ENCODE data around the gene DCUN1D5. TPM values are rescaled to one million over a fixed set of nuclear protein-coding genes. Genes with fewer than 3 reads are reported as not detected.
A peak's percentile ranks its signal among the peaks of the same experiment; 100 is the strongest.

Gene DCUN1D5
- total RNA-seq, 4 donors from 2014 or later, result 27.4 to 44.9 (median 36.8) TPM

DNA sequence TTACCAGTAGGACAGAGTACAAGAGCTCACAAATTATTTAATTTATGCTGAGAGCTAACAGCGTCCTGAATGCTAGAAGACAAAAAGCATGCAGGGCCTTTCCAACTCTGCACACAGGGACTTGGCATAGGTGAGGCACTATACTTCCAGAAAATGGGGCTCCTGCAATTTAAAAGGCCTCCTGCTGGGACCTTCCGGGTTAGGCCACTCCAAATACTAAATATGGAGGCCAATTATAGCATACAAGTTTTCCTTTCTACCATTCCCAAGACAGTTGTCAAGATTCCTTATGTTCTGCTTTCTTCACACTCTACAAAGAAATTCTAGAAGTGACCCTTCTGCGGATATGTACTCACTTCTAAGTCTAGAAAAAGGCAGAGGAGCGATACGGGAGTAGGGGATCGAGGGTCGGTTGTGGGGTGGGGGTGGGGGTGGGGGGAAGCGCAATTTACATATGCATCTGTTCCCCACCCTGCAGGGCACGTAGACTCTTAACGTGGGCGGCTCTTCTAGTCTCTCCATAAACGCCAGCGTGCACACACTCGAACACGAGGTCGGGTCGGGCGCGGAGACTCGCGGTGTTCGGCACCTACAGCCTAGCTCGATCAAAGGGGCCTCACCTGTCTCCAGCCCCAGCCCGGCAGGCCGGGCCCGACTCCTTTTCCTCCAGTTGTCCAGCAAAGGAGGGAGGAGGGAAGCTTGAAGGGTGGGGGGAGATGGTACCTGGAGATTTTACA is 728 bp downstream of the DCUN1D5 start:
- TF ChIP-seq POLR2A (IDR thresholded peaks at IDR 0.05), result no peak
- no peak for TF ChIP-seq CTCF (IDR thresholded peaks at IDR 0.05)
- Histone ChIP-seq H3K4me3 (replicated peaks in 1 of 3) (peak overlapping the region; percentile 46 to 87 (median 83)), H3K9me3 (no peaks in the 10 kb centered on the region), H3K27ac (peak overlapping the region; percentile 33 to 81 (median 75)), H3K4me1 (peaks cover 14 to 16% of the 10 kb centered on the region in 2 donors), H3K36me3 (no peaks in the 10 kb centered on the region), H3K27me3 (no peaks in the 10 kb centered on the region)
- intact Hi-C loops (cut with DNase I), result no loop called here
- WGBS, 2 donors, result 0% methylated on average over 22 to 23 of the region's 26 CpGs
- peak; percentile 22 to 39 for DNase-seq

- TF ChIP-seq POLR2A (IDR thresholded peaks at IDR 0.05) (no peak), CTCF (IDR thresholded peaks at IDR 0.05) (no peak)
- intact Hi-C loops (cut with DNase I), result no loop called here
- no peak for DNase-seq
- H3K4me1 ChIP-seq, result peaks cover 14 to 16% of the 10 kb centered on the region in 2 donors
- no peak overlapping the region for H3K4me3 ChIP-seq (replicated peaks in 1 of 3)
- peaks cover under 1 to 9% of the 10 kb centered on the region in 2 donors for H3K36me3 ChIP-seq
- no peaks in the 10 kb centered on the region for H3K27me3 ChIP-seq
- H3K27ac ChIP-seq, result no peak overlapping the region
- no peaks in the 10 kb centered on the region for H3K9me3 ChIP-seq
Measured at GRCh38 chr11:103086461-103086860, 5.5 kb downstream of the DCUN1D5 start.

DNA sequence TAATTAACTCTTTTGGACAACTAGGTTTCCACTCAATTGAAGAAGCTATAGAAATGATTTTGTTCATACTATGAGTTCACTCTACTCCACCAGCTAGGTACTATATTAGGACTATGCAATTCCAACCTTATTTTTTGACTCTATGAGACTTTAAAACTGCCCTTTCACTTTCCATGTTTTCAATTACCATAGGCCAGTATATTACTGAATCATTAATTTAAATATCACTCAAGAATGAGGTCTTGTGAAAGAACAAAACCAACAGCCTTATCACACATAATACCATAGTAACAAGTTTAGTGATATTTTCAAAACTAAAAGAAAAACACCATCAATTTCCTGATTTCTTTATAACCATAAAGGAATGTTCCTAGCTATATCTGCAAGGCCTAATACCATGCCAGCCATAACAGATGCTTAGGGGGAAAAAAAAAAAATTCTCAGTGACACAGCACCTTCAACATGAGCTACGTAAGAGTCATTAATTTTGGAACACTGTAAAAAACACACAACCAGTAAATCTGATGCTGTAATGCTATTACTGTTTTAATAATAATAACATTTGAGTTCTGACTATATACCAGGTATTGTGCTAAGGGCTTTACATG is 6.1 kb downstream of the DCUN1D5 start:
- H3K36me3 ChIP-seq, result peaks cover 4 to 9% of the 10 kb centered on the region in 2 donors
- intact Hi-C loops (cut with DNase I), result no loop called here
- H3K4me1 ChIP-seq, result peaks cover 12 to 13% of the 10 kb centered on the region in 2 donors
- TF ChIP-seq CTCF (IDR thresholded peaks at IDR 0.05), result no peak
- no peak for TF ChIP-seq POLR2A (IDR thresholded peaks at IDR 0.05)
- no peaks in the 10 kb centered on the region for H3K27me3 ChIP-seq
- DNase-seq, result no peak
- H3K27ac ChIP-seq, result no peak overlapping the region
- no peaks in the 10 kb centered on the region for H3K9me3 ChIP-seq
- H3K4me3 ChIP-seq (replicated peaks in 1 of 3), result no peak overlapping the region
- 94 to 100% methylated on average over 1 of the region's 1 CpG for WGBS, 2 donors

DNA sequence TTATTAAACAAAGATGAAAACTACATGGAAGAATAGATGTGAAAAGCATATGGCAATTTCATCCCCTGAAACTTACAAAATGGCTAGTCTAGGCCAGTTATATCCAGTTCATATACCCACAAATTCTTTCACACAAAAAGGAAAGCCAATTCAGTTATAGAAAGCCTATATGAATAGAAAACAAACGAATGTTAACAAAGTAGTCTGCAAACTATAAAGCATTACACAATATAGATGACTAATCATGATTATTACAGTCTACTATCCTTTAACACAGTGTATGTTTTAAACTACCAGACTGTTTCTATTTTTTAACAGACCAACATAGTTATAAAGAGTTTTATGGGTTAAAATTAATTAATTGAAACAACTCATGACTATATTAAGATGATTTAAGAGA is 12.1 kb downstream of the DCUN1D5 start:
- TF ChIP-seq POLR2A (IDR thresholded peaks at IDR 0.05) (no peak), CTCF (IDR thresholded peaks at IDR 0.05) (no peak)
- no peak overlapping the region for H3K4me3 ChIP-seq (replicated peaks in 1 of 3)
- H3K27me3 ChIP-seq, result no peaks in the 10 kb centered on the region
- H3K4me1 ChIP-seq, result no peaks in the 10 kb centered on the region
- H3K27ac ChIP-seq, result no peak overlapping the region
- DNase-seq, result no peak
- no peaks in the 10 kb centered on the region for H3K9me3 ChIP-seq
- WGBS, 2 donors, result 82 to 84% methylated on average over 1 of the region's 1 CpG
- peaks cover 15 to 29% of the 10 kb centered on the region in 2 donors for H3K36me3 ChIP-seq
- intact Hi-C loops (cut with DNase I), result no loop called here

DNA sequence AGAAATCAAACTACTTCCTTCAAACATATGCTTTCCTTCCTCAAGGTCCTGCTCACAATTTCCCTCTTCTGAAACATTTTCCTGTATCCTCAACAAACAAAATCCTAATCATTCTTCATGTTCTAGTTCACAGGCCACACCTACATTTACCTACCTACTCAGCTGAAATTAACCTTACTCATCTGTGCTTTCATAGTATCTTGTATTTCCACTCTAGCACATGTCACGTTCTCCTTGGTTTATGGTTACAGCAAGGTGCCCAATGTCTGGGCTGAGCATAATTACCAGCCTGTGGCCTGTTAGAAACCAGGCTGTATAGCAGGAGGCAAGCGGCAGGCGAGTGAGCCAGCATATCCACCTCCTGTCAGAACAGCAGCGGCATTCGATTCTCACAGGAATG is 13.2 kb downstream of the DCUN1D5 start:
- intact Hi-C loops (cut with DNase I), result no loop called here
- no peak overlapping the region for H3K4me3 ChIP-seq (replicated peaks in 1 of 3)
- H3K4me1 ChIP-seq, result no peaks in the 10 kb centered on the region
- no peak for TF ChIP-seq CTCF (IDR thresholded peaks at IDR 0.05)
- no peak for TF ChIP-seq POLR2A (IDR thresholded peaks at IDR 0.05)
- no peaks in the 10 kb centered on the region for H3K9me3 ChIP-seq
- no peak for DNase-seq
- WGBS, 2 donors, result 97% methylated on average over 5 of the region's 5 CpGs
- H3K27ac ChIP-seq, result no peak overlapping the region
- no peaks in the 10 kb centered on the region for H3K27me3 ChIP-seq
- H3K36me3 ChIP-seq, result peaks cover 15 to 23% of the 10 kb centered on the region in 2 donors

Data from thyroid gland (tissue), 4 donors.